Astrocyte of the cerebellum (primary cell): ENCODE results near the gene BMP5.
A peak's percentile ranks its signal among the peaks of the same experiment; 100 is the strongest.

Experiments used
- DNase-seq: peaks from one replicate; pipeline ENCODE4 v3.0.0-alpha.2; 2011; ENCODE audit warnings: low read depth
- H3K4me3 ChIP-seq: 2 replicates; pipeline ENCODE4 v1.5.1; 2011; ENCODE audit warnings: mild to moderate bottlenecking, low read depth, low read length, moderate library complexity
- CTCF ChIP-seq: IDR thresholded peaks from 2 replicates; pipeline ENCODE4 v1.5.1; 2012; ENCODE audit warnings: low read length, low read depth, moderate library complexity, mild to moderate bottlenecking; ENCODE audit errors: missing control alignments
- in situ Hi-C: cut with HindIII; loops from 2 replicates; pipeline ENCODE4 v1.10.0; 2017; ENCODE audit warnings: low sequenced_read_pairs

Gene BMP5

DNA sequence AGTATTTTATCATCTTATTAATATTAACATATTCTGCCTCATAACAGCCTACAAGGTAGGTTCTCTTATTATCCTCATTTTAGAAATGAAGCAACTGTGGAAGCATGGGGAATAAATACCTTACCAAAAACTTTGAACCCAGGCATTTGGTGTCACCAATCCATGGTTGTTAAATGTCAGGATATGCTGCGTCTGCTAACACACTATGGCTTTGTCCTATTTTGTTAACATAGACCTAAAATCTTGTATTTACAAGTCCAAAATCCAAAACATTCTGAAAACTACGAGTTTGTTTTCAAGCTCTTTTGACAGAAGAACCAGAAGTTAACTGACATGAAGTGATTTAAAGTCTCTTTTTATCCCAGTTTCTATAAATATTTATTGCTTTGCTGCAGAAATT, 53.4 kb downstream of the BMP5 start:
- H3K4me3 ChIP-seq = no peak overlapping the region
- in situ Hi-C loops = no loop called here
- no peak for DNase-seq
- no peak for TF ChIP-seq CTCF

DNA sequence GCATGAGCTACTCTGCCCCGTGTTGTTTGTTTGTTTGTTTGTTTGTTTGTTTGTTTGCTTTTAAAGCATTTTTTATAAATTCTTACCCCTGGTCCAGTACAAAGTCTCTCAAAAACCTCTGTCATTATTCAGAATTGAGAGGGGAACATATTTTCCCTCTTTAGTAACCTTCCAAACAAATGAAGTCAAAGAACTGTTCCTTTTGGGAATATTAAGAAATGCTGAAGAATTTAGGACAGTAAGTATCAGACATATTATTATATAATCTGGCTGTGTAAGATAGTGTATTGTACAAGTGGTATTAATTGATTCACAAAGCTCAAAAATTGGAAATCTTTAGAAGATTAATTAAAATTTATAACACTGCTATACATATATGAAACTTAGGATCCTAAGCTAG, 54.7 kb downstream of the BMP5 start:
- DNase-seq = no peak
- in situ Hi-C loops = no loop called here
- TF ChIP-seq CTCF = no peak
- no peak overlapping the region for H3K4me3 ChIP-seq

GRCh38 chr6:55819811-55820210, 55.6 kb downstream of the BMP5 start:
- no peak for TF ChIP-seq CTCF
- peak; percentile 34 for DNase-seq
- H3K4me3 ChIP-seq = no peak overlapping the region
- in situ Hi-C loops = no loop called here

DNA sequence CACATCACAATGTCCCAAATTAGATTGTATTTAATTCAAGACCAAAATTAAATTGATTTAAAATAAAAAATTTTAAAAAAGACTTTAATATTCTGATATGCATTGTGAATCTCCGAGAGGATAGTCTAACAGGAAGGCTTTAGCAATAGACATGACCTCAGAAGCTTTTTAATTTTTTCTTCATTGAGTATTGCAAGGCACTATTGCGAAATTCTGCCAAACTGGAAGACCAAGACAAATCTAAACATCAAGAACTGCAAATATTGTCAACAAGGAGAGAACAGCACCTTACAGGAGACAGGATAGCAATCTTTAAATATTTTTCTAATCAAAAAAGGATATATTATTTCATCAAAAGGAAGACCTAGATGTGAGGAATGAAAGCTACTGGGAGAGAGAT, 56.9 kb downstream of the BMP5 start:
- TF ChIP-seq CTCF = no peak
- in situ Hi-C loops = no loop called here
- no peak overlapping the region for H3K4me3 ChIP-seq
- no peak for DNase-seq

GRCh38 chr6:55812509-55812908, 62.9 kb downstream of the BMP5 start:
- H3K4me3 ChIP-seq = no peak overlapping the region
- no peak for DNase-seq
- TF ChIP-seq CTCF = no peak
- in situ Hi-C loops = no loop called here

GRCh38 chr6:55811074-55811473, 64.3 kb downstream of the BMP5 start:
- no peak for DNase-seq
- in situ Hi-C loops = no loop called here
- TF ChIP-seq CTCF = no peak
- no peak overlapping the region for H3K4me3 ChIP-seq

DNA sequence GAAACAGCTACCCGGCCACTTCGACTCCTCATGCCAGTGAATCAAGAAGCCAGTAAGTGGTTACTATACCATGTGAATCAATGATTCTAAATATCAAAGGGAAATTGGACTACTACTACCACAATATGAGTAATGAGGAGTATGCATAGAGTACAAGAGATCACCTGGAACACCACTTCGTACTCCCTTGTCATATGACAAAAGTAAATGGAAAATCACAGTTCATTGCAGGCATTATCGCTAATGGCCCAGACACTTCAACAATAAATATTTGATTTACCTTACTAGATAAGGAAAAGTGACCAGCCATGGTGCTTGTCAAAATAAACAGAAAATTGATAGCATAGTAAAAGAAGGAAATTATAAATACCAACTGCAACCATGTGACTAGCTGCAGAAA, 73.1 kb downstream of the BMP5 start:
- no peak for DNase-seq
- no peak overlapping the region for H3K4me3 ChIP-seq
- in situ Hi-C loops = no loop called here
- TF ChIP-seq CTCF = no peak
